SH-SY5Y (cell line): ENCODE measurements around the gene ERFL.

Experiments
- GATA2 ChIP-seq: IDR thresholded peaks from 2 replicates; pipeline ENCODE4 v1.6.1; 2011; ENCODE audit warnings: mild to moderate bottlenecking, low read depth, low read length
- GATA3 ChIP-seq: IDR thresholded peaks from 2 replicates; pipeline ENCODE4 v1.6.1; 2011; ENCODE audit warnings: low read depth, mild to moderate bottlenecking, low read length, moderate library complexity

GRCh38 chr19:41934849-41935374, 6.7 kb upstream of the ERFL start:
- no peak for TF ChIP-seq GATA3
- no peak for TF ChIP-seq GATA2
